T47D (cell line): ENCODE data around the gene CD79B.
"Not testable (repeated sequence)": the region's sequence is repeated elsewhere in the genome, so short reads cannot be mapped to it uniquely, and the experiment has no call there.

Experiments
- DNase-seq, 2 experiments: peaks; one replicate each; pipeline versions ENCODE4 v3.0.0 to v3.0.0-alpha.2; 2011 to 2012; ENCODE audit warnings: low read depth in 1 of 2, low spot score in 1 of 2
- JUND ChIP-seq: IDR thresholded peaks from 2 replicates; pipeline ENCODE4 v1.6.1; 2012; ENCODE audit warnings: low read depth
- in situ Hi-C: cut with HindIII; loops from 2 replicates; pipeline ENCODE4 v1.10.0; 2016; ENCODE audit warnings: low sequenced_read_pairs, low pct_unique_long_range_greater_than_20kb

Gene CD79B

DNA sequence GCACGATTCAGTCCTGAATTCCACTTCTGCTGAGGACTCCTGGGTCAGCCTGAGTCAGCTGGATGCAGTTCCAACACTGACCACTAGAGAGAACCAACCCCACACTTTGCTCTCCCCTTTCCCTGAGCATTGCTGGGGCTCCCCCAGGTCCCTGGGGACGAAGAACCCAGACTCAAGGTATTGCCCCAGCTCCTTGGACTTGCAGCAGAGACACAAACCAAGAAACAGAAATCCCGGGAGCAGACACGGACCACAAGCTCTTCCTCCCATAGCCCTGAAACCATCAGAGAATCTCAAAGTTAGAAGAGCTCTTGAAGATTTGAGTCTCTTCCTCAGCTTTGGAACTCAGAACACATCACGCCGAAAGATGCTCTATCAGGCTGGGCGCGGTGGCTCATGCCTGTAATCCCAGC is 12.8 kb downstream of the CD79B start:
- peak; percentile 80 to 88 for DNase-seq
- in situ Hi-C loops, result no loop called here
- no peak for TF ChIP-seq JUND

GRCh38 chr17:63918789-63919305 is 13.3 kb downstream of the CD79B start, which contains the start of gene GH1:
Gene GH1 (minus strand): TSS chr17:63918839. CDS start chr17:63918776, 63 bp downstream.
- in situ Hi-C loops, DNase-seq: not testable (repeated sequence)

DNA sequence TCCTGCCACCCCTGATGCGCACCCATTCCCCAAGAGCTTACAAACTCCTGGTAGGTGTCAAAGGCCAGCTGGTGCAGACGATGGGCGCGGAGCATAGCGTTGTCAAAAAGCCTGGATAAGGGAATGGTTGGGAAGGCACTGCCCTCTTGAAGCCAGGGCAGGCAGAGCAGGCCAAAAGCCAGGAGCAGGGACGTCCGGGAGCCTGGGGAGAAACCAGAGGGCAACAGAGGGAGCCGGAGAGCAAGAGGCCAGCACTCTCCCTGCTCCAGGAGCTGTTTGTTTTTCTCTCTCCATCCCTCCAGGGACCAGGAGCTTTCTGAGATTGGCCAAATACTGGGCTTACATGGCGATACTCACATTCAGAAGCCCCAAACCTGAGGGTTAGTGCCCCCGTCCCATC is 13.8 kb downstream of the CD79B start:
- TF ChIP-seq JUND, result no peak
- in situ Hi-C loops, result no loop called here

DNA sequence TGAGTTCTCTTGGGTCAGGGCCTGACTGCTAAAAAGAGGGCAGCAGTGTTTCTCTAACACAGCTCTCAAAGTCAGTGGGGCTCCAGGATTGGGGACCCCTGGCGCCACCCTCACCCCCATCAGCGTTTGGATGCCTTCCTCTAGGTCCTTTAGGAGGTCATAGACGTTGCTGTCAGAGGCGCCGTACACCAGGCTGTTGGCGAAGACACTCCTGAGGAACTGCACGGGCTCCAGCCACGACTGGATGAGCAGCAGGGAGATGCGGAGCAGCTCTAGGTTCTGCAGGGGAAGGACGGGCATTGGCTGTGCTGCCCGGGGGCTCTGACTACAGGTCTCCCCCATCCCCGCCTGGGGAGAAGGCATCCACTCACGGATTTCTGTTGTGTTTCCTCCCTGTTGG is 14.5 kb downstream of the CD79B start:
- in situ Hi-C loops, result no loop called here
- no peak for TF ChIP-seq JUND
- no peak for DNase-seq

More for the DNA sequence above, 13.8 kb downstream of the CD79B start:
- DNase-seq, result peak in 1 of 2 experiments; percentile 43

DNA sequence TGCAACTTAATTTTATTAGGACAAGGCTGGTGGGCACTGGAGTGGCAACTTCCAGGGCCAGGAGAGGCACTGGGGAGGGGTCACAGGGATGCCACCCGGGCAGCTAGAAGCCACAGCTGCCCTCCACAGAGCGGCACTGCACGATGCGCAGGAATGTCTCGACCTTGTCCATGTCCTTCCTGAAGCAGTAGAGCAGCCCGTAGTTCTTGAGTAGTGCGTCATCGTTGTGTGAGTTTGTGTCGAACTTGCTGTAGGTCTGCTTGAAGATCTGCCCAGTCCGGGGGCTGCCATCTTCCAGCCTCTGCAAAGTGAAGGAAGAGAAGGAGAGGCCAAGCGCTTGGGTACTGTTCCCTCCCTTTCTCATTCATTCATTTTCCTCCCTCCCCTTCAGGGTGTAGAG is 14.9 kb downstream of the CD79B start:
- DNase-seq, in situ Hi-C loops: not testable (repeated sequence)

- no peak for TF ChIP-seq JUND
- in situ Hi-C loops, result no loop called here
- no peak for DNase-seq
Measured at GRCh38 chr17:63916566-63917185, 15.5 kb downstream of the CD79B start.

DNA sequence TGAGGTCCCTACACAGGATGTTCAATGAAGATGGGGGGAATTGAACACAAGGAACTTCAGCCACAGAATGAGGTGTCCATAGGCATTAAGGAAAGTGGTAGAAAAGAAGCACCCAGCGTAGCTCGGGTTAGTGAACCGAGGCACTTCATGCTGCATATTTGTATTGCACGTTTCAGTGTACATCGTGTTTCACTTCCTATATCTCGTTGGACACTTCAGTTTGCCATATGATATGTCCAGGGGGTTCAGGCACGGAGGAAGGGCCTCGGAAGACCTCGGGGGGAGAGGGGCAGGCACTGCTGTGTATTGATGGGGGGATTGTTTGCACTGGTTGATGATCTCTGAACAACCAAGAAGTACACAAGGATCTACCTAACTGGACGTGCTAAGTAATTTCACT is 16.4 kb downstream of the CD79B start:
- in situ Hi-C loops, DNase-seq: not testable (repeated sequence)

DNA sequence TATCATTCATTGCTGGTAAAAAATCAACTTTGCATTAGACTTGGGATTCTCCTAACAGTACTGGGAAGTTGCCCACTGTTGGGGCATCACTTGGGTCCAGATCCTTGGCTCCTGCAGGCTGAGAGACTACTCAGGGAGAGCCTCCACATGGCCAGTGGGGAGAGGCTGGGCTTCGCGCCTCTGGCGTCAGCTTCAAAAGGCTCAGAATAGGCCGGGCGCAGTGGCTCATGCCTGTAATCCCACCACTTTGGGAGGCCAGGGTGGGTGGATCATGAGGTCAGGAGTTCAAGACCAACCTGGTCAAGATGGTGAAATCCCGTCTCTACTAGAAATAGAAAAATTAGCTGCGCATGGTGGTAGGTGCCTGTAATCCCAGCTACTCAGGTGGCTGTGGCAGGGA is 17.7 kb downstream of the CD79B start:
- no peak for TF ChIP-seq JUND
- no peak for DNase-seq
- in situ Hi-C loops, result no loop called here

DNA sequence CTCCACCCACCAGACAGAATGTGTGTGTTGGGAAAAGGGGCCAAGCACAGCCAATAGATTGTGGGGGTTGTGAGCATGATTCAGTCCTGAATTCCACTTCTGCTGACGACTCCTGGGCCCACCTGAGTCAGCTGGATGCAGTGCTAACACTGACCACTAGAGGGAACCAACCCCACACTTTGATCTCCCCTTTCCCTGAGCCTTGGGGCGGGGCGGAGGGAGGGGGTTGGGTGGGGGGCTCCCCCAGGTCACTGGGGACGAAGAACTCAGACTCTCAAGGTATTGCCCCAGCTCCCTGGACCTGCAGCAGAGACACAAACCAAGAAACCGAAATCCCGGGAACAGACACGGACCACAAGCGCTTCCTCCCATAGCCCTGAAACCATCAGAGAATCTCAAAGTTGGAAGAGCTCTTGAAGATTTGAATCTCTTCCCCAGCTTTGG is 20.5 kb downstream of the CD79B start:
- TF ChIP-seq JUND, result no peak
- in situ Hi-C loops, result no loop called here
- peak in 1 of 2 experiments; percentile 39 for DNase-seq

- no peak for TF ChIP-seq JUND
- DNase-seq, result no peak
- in situ Hi-C loops, result no loop called here
Measured at GRCh38 chr17:63911041-63911635, 21.0 kb downstream of the CD79B start, which contains the start of gene CSHL1. Gene CSHL1 (minus strand): TSS chr17:63911258. CDS start chr17:63911196, 62 bp downstream.

DNA sequence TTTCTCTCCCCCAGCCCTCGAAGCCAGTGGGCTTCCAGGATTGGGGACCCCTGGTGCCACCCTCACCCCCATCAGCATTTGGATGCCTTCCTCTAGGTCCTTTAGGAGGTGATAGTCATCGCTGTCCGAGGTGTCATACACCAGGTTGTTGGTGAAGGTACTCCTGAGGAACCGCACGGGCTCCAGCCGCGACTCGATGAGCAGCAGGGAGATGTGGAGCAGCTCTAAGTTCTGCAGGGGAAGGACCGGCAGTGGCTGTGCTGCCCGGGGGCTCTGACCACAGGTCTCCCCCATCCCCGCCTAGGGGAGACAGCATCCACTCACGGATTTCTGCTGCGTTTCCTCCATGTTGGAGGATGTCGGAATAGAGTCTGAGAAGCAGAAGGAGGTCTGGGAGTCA is 22.0 kb downstream of the CD79B start:
- no peak for TF ChIP-seq JUND
- in situ Hi-C loops, result no loop called here
- DNase-seq, result no peak

DNA sequence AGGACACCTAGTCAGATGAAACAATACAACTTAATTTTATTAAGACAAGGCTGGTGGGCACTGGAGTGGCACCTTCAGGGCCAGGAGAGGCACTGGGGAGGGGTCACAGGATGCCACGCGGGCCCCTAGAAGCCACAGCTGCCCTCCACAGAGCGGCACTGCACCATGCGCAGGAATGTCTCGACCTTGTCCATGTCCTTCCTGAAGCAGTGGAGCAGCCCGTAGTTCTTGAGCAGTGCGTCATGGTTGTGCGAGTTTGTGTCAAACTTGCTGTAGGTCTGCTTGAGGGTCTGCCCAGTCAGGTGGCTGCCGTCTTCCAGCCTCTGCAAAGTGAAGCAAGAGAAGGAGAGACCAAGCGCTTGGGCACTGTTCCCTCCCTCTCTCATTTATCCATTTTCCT is 22.5 kb downstream of the CD79B start:
- in situ Hi-C loops, DNase-seq: not testable (repeated sequence)

- peak in 1 of 2 experiments; percentile 30 for DNase-seq
- in situ Hi-C loops, result not testable (repeated sequence)
Measured at GRCh38 chr17:63907161-63907778, 24.9 kb downstream of the CD79B start.

- DNase-seq, in situ Hi-C loops: not testable (repeated sequence)
Measured at GRCh38 chr17:63904796-63905195, 27.3 kb downstream of the CD79B start.

- DNase-seq, in situ Hi-C loops: not testable (repeated sequence)
Measured at GRCh38 chr17:63903787-63904201, 28.3 kb downstream of the CD79B start.

DNA sequence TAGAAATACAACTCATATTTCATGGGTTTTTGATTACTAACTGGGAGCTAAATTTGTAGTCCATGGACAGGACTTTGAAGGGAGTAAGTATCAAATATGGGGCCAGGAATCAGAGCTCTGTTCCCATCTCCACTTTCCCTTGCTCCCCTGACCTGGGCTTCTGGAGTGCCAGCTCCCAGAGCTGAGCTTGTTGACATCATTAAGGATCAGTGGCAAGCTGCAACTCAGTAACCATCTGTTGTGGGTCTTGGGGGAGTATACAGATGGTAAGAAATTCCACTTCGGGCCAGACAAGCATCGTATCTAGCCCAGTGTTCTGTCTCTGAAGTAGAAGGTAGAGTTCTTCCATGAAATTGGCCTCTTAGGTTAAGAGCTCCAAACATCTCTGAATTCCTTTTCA is 30.2 kb downstream of the CD79B start:
- DNase-seq, in situ Hi-C loops: not testable (repeated sequence)

- in situ Hi-C loops, result not testable (repeated sequence)
Measured at GRCh38 chr17:63898899-63899798, 33.0 kb downstream of the CD79B start.

More at GRCh38 chr17:63898899-63899798, 33.0 kb downstream of the CD79B start:
- not testable (repeated sequence) for DNase-seq
